ENCODE measurements around the gene CEP120.

GRCh38 chr5:123297866-123298265 lies 125.3 kb downstream of the CEP120 start:
- no peak for TF ChIP-seq CTCF (IDR thresholded peaks at IDR 0.05)
- TF ChIP-seq POLR2A (IDR thresholded peaks at IDR 0.05): no peak

All from adrenal gland (tissue), 5 donors.